HG02610 (cell line): Measurements from ENCODE around the gene ERICH6B.

ENCODE experiments used
- ATAC-seq: cut with Tn5 transposase; IDR thresholded peaks from one replicate; pipeline ENCODE4 v1.9.1; 2021; ENCODE audit warnings: mild to moderate bottlenecking, moderate library complexity; ENCODE audit not compliant: unreplicated experiment

ERICH6B gene

GRCh38 chr13:45545686-45546409 is 69.7 kb downstream of the ERICH6B start:
- ATAC-seq: no peak

DNA sequence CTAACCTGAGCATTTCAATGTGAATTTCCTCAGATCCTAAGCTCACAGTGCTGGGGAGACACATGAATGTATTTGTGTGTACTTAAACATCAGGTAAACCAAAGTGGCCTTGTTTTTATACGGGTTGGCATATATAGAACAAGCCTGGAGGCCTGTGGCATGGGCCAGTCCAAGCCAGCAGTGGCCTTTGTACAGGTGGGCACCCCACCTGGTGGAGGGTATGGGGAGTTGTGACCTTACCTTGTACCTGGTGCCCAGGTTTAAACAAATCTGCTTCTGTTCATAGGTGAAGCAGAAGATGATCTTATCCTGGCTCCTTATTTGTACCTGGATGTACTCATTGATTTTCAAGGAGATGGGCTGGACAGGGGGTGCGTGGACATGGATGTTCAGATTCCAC is 71.0 kb downstream of the ERICH6B start:
- ATAC-seq: no peak

- ATAC-seq: no peak
Measured at GRCh38 chr13:45542878-45543277, 72.7 kb downstream of the ERICH6B start.

- ATAC-seq: no peak
Measured at GRCh38 chr13:45542391-45542790, 73.1 kb downstream of the ERICH6B start.

GRCh38 chr13:45541806-45542205 is 73.7 kb downstream of the ERICH6B start:
- ATAC-seq: no peak

DNA sequence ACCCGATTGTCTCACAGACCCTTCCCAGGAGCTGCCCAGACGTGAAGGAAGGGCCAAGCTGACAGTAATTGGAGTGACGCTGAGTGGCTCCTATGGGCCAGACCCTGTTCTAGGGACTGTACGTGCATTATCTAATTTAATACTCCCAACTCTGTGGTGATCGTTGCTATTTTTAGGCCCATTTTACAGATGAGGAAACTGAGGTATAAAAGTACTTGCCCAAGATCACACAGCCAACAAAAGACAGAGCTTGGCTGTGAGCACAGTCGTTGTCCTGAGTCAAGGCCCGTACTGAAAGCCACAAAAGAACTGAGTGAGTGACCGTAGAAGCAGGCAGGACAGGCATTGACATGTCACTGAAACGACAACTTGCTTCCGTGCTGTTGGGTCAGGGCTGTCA is 74.7 kb downstream of the ERICH6B start:
- no peak for ATAC-seq

DNA sequence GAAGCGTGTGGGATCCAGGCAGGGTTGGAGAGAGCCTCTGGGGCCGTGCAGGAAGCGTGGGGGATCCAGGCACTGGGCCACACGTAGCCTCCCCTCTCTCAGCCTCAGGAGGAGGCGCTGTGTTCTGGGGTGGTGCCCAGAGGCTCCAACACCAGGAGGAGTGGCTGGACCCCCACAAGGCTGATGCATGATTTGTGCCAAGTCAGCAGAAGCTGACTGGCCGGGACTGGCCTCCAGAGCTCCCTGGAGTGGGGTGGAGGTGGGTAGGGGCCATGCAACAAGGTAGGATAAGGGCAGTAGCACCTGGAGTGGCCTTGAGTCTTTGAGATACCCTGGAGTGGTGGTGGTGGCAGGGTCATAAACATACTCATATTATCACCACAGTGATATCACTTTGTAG is 75.3 kb downstream of the ERICH6B start:
- ATAC-seq: no peak

GRCh38 chr13:45538382-45538781 is 77.2 kb downstream of the ERICH6B start:
- no peak for ATAC-seq

- ATAC-seq: no peak
Measured at GRCh38 chr13:45537516-45537915, 78.0 kb downstream of the ERICH6B start.

GRCh38 chr13:45536224-45536623 is 79.3 kb downstream of the ERICH6B start:
- no peak for ATAC-seq

DNA sequence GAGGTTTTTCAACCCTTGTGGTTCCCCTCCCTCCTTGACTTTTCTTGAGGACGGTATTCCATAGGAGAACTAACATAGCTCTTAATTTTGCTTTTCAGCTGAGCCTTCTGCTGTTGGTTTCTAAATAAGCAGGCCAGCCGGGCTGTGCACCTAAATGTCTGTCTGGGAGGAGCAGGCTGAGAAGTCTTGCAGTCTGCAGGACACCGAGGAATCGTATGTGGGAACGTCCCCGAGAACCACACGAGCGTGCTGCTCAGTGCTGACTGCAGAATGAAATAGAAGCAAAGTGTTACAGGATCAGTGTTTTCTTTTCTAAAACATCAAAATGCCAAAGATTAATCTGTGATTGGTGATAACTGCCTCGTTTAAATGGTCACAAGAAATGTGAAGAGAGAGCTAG is 80.9 kb downstream of the ERICH6B start:
- no peak for ATAC-seq

GRCh38 chr13:45529758-45530157 is 85.8 kb downstream of the ERICH6B start:
- ATAC-seq: no peak

DNA sequence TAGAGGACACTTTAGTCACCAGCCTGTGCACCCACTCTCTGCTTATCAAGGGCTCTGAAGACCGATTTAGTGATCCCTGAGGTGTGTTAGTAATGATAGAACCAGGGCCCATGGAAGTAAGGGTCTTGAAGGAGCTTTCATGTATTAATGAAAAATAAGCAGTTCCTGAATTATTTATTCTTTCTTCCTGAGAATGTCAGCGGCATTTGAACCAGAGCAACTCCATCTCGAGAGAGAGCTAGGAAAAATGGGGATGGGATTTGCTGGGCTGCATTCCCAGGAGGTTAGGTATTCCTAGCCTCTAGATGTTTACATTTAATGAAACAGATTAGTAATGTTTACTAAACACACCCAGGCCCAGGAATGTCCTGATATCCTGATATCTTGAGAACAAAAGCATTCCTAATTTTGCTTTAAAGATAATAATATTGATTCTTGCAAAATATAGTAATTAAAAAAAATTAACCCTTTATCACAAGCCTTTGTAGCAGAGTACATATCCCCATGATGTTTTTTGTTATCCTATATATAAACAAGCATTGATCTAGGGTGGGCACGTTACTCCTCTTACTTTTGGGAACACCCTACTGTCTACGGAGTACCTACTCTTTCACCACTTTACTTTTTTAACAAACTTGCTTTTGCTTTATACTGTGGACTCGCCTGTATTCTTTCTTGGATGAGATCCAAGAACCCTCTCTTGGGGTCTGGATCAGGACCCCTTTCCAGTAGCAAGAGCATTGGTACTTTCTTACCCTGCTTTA is 87.7 kb downstream of the ERICH6B start:
- ATAC-seq: no peak

- no peak for ATAC-seq
Measured at GRCh38 chr13:45522571-45522970, 93.0 kb downstream of the ERICH6B start.

GRCh38 chr13:45521297-45521696 is 94.2 kb downstream of the ERICH6B start:
- no peak for ATAC-seq

DNA sequence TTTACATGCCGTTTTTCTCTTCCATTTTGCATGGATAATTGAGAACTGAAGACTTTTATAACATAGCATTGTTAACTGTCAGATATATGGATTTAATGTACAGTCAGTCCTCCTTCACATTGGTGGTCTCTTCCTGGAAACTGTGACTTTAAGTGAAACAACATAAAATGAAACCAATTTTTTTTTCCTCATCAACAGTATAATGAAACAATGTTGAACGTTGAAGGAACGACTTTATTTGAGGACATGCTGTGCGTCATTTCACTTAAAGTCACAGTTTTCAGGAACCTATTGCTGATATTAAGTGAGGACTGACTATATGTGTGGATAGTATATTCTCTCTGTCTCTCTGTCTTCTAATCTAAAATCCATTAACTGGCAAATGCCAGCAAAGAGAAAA is 96.0 kb downstream of the ERICH6B start:
- no peak for ATAC-seq

DNA sequence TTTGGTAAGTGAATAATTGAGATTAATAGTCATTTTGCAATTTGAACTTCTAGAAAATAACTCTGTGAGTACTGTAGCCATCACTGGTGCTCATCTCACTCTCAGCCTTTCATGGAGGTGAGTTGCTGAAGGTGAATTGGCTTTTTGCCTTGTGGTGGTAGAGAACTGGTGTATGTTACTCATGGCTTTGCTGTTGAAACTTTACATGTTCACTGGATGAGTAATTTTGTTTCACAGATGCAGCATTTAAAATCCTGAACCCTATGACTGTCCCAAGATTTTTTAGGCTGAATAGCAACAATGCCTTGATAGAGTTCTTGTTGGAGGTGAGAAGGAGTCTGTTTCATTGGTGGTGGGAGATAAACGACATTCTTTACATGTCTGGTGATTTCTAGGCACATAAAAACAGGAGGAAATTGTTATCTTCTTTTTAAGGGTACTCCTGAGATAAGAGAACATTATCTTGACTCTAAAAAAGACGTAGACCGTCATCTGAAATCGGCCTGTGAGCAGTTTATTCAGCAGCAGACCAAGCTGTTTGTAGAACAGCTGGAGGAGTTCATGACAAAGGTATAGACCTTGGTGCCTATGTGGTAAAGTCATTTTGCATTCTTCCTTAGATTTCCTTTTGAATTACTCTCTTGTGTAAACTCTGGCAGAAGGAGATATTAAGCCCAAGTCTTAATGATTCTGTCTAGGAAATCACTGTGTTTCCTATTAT is 96.9 kb downstream of the ERICH6B start:
- ATAC-seq: no peak

- ATAC-seq: no peak
Measured at GRCh38 chr13:45516757-45517156, 98.8 kb downstream of the ERICH6B start.

- no peak for ATAC-seq
Measured at GRCh38 chr13:45512098-45512496, 103.4 kb downstream of the ERICH6B start.

DNA sequence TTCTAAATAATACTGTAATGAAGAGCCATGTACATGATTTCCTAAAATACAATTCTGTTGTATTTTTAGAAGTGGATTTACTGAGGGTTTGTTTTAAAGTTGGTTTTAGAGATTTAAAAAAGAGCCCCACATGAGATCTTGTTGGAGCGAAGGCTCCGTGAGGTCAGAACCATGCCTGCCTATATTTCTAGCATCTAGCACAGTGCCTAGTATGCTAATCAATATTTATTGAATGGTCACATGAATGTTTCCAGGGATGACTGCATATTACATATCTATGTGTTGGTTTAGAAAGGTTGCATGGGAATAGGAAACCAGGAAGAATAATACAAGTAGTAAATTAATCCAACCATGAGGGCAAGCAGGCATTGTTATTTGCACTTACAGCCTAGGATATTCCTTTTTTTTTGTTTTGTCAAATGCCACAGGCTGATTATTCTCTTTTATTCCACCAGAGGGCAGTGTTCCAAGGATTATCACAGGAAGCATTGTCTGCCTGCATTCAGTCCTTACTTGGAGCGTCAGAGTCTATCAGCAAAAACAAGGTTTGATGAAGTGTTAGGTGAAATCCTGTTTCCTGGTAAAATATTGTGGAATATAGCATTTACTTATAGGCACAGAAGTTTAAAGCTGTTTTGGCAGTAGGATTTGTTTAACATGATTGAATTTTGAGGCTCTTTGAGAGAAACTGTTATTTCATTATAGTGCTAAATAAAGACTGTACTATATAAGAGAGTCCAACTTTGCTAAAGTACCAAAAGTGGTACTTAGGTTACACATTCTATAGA is 104.0 kb downstream of the ERICH6B start:
- ATAC-seq: no peak

GRCh38 chr13:45510672-45511071 is 104.9 kb downstream of the ERICH6B start:
- no peak for ATAC-seq
